H54 (cell line): ENCODE measurements around the gene ALOX15B.
"Not testable (repeated sequence)": the region's sequence is repeated elsewhere in the genome, so short reads cannot be mapped to it uniquely, and the experiment has no call there.

Experiments
- DNase-seq: peaks from one replicate; pipeline ENCODE4 v3.0.0; 2011; ENCODE audit warnings: low spot score, mixed read lengths; ENCODE audit not compliant: insufficient read length
- FAIRE-seq: peaks from 3 replicates; lab custom pipeline; 2011; peaks lifted over from hg19 to GRCh38; lab: Jason Lieb, UNC
- POLR2A ChIP-seq: IDR thresholded peaks from 2 replicates; pipeline ENCODE4 v1.6.1; 2011; ENCODE audit warnings: low read depth, mild to moderate bottlenecking, low read length

The ALOX15B gene

GRCh38 chr17:8056232-8056975, 17.5 kb downstream of the ALOX15B start:
- DNase-seq (no peak), FAIRE-seq (no peak)
- no peak for TF ChIP-seq POLR2A

- no peak for DNase-seq
- TF ChIP-seq POLR2A = no peak
- no peak for FAIRE-seq
These were observed 18.2 kb downstream of the ALOX15B start for GRCh38 chr17:8056976-8057625.

- peak; percentile 89 for FAIRE-seq
- peak; percentile 75 for DNase-seq
These were observed 18.8 kb downstream of the ALOX15B start for GRCh38 chr17:8057691-8058114.

GRCh38 chr17:8059131-8059530, 20.3 kb downstream of the ALOX15B start:
- no peak for TF ChIP-seq POLR2A
- FAIRE-seq = no peak
- no peak for DNase-seq

More at GRCh38 chr17:8057691-8058114, 18.8 kb downstream of the ALOX15B start:
- TF ChIP-seq POLR2A = no peak

- TF ChIP-seq POLR2A = no peak
- DNase-seq = no peak
- FAIRE-seq = no peak
These were observed 21.4 kb downstream of the ALOX15B start for GRCh38 chr17:8060274-8060673.

GRCh38 chr17:8061851-8062250, 23.0 kb downstream of the ALOX15B start:
- not testable (repeated sequence) for DNase-seq, FAIRE-seq

- TF ChIP-seq POLR2A = no peak
These were observed 23.6 kb downstream of the ALOX15B start for GRCh38 chr17:8062435-8062806.

GRCh38 chr17:8062807-8063483, 24.1 kb downstream of the ALOX15B start:
- FAIRE-seq (no peak), DNase-seq (no peak)
- TF ChIP-seq POLR2A = no peak

More at GRCh38 chr17:8062435-8062806, 23.6 kb downstream of the ALOX15B start:
- FAIRE-seq (no peak), DNase-seq (no peak)

GRCh38 chr17:8063761-8064534, 25.1 kb downstream of the ALOX15B start:
- no peak for TF ChIP-seq POLR2A
- no peak for FAIRE-seq
- DNase-seq = no peak

GRCh38 chr17:8064561-8065019, 25.7 kb downstream of the ALOX15B start:
- no peak for FAIRE-seq
- TF ChIP-seq POLR2A = no peak
- DNase-seq = no peak

GRCh38 chr17:8066841-8067775, 28.2 kb downstream of the ALOX15B start:
- no peak for TF ChIP-seq POLR2A
- DNase-seq = no peak
- no peak for FAIRE-seq

GRCh38 chr17:8067806-8068205, 28.9 kb downstream of the ALOX15B start:
- DNase-seq (no peak), FAIRE-seq (no peak)
- TF ChIP-seq POLR2A = no peak
